Uterus (tissue), 4 donors: ENCODE results near the gene SLC30A7. TPM values are rescaled to one million over a fixed set of nuclear protein-coding genes. Genes with fewer than 3 reads are reported as not detected.
A peak's percentile ranks its signal among the peaks of the same experiment; 100 is the strongest.

Experiments
- DNase-seq, 2 donors: peaks; one replicate each; pipeline ENCODE4 v3.0.0-alpha.2; 2019 to 2020
- H3K27ac ChIP-seq, 2 donors: fragments of 200-600 bp; sonication (generic); 1 replicate in 1 of 2; 2 replicates in 1 of 2; pipeline ENCODE4 v1.5.1; 2016 to 2018
- H3K27me3 ChIP-seq, 2 donors: fragments of 200-600 bp; sonication (generic); one replicate each; pipeline ENCODE4 v1.5.1; 2018 to 2019; ENCODE audit warnings: control low read depth in 1 of 2
- H3K36me3 ChIP-seq, 2 donors: fragments of 200-600 bp; sonication (generic); one replicate each; pipeline ENCODE4 v1.5.1; 2019; ENCODE audit warnings: control low read depth in 1 of 2
- H3K4me1 ChIP-seq, 2 donors: fragments of 200-600 bp; sonication (generic); one replicate each; pipeline ENCODE4 v1.5.1; 2018 to 2019; ENCODE audit warnings: control low read depth in 1 of 2
- H3K4me3 ChIP-seq, 2 donors: fragments of 200-600 bp; sonication (generic); 1 replicate in 1 of 2; 2 replicates in 1 of 2; pipeline ENCODE4 v1.5.1; 2018 to 2019; ENCODE audit warnings: mild to moderate bottlenecking in 1 of 2
- H3K9me3 ChIP-seq, 2 donors: fragments of 200-600 bp; sonication (generic); one replicate each; pipeline ENCODE4 v1.5.1; 2019; ENCODE audit warnings: control low read depth in 1 of 2
- POLR2A ChIP-seq, 2 donors: fragments of 450-650 bp; IDR thresholded peaks; one replicate each; pipeline ENCODE4 v1.6.1; 2016; ENCODE audit warnings: antibody characterized with exemption in 2 of 2, mild to moderate bottlenecking in 1 of 2, moderate library complexity in 1 of 2
- intact Hi-C: fragments of 100-400 bp; cut with DNase I; formaldehyde crosslinking; loops from one replicate; pipeline ENCODE4 v1.15.1; 2023; ENCODE audit warnings: low total_unique reads
- total RNA-seq, 4 donors: library from RNA; depleted of rRNA in 3 of 4; stranded (reverse); fragments of >200 nt in 3 of 4; gene quantifications; one replicate each; pipeline versions ENCODE4 v1.1.0 to v1.2.4, GENCODE V29; 2014 to 2023
- TF ChIP-seq, protein P1 (sequence below), 4 experiments: fragments of 200-600 bp in 2 of 4; fragments of 450-650 bp in 2 of 4; sonication (generic) in 2 of 4; IDR thresholded peaks; one replicate each; pipeline ENCODE4 v1.5.1; 2016 to 2019; ENCODE audit warnings: antibody characterized with exemption in 4 of 4, mild to moderate bottlenecking in 2 of 4, moderate library complexity in 1 of 4
- donor health status: DM: yes; HTN: yes; CAD: no.

SLC30A7 gene
- total RNA-seq, 4 donors from 2014 or later, result 15.1 to 53.0 (median 22.8) TPM

DNA sequence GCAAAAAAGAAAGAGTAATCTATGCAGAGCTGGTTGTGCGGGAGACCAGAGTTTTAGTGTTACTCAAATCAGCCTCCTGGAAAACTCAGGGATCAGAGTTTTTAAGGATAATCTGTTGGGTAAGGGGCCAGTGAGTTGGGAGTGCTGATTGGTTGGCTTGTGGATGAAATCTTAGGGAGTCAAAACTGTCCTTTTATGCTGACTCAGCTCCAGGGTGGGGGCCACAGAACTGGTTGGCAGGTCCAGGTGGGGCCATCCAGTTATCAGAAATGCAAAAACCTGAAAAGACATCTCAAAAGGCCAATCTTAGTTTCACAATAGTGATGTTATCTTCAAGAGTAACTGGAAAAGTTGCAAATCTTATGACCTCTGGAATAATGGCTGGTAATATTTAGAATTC, 4.5 kb upstream of the SLC30A7 start:
- peaks cover 0 to 4% of the 10 kb centered on the region in 2 donors for H3K4me1 ChIP-seq
- no peak overlapping the region for H3K27ac ChIP-seq
- H3K36me3 ChIP-seq, result no peaks in the 10 kb centered on the region
- no peak for DNase-seq
- H3K4me3 ChIP-seq, result no peak overlapping the region
- H3K27me3 ChIP-seq, result no peaks in the 10 kb centered on the region
- no peaks in the 10 kb centered on the region for H3K9me3 ChIP-seq
- intact Hi-C loops, result no loop called here
- TF ChIP-seq, protein P1, sequence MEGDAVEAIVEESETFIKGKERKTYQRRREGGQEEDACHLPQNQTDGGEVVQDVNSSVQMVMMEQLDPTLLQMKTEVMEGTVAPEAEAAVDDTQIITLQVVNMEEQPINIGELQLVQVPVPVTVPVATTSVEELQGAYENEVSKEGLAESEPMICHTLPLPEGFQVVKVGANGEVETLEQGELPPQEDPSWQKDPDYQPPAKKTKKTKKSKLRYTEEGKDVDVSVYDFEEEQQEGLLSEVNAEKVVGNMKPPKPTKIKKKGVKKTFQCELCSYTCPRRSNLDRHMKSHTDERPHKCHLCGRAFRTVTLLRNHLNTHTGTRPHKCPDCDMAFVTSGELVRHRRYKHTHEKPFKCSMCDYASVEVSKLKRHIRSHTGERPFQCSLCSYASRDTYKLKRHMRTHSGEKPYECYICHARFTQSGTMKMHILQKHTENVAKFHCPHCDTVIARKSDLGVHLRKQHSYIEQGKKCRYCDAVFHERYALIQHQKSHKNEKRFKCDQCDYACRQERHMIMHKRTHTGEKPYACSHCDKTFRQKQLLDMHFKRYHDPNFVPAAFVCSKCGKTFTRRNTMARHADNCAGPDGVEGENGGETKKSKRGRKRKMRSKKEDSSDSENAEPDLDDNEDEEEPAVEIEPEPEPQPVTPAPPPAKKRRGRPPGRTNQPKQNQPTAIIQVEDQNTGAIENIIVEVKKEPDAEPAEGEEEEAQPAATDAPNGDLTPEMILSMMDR (IDR thresholded peaks at IDR 0.05), result no peak

DNA sequence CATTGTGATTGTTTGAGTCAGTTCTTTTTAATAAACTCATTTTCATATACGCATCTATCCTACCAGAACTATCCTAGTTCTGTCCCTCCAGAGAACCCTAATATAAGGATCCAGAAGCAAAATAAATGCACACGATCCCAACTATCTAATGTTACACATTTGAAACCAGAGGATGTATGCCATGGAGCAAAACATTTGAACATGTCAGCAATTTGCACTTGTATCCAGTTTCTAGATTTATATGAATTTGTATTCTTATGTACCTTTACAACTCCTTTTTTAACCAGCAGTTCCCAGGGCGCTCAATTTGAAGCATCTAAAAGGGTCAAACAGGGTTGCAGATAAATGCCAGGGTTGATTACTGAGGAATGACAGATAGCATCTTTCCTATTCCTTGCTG, 3.3 kb upstream of the SLC30A7 start:
- no peaks in the 10 kb centered on the region for H3K36me3 ChIP-seq
- intact Hi-C loops, result no loop called here
- H3K4me3 ChIP-seq, result no peak overlapping the region
- peaks cover 0 to 4% of the 10 kb centered on the region in 2 donors for H3K4me1 ChIP-seq
- TF ChIP-seq, protein P1 (IDR thresholded peaks at IDR 0.05), result no peak
- no peak for TF ChIP-seq POLR2A (IDR thresholded peaks at IDR 0.05)
- H3K27ac ChIP-seq, result no peak overlapping the region
- no peaks in the 10 kb centered on the region for H3K27me3 ChIP-seq
- no peak for DNase-seq
- H3K9me3 ChIP-seq, result no peaks in the 10 kb centered on the region

DNA sequence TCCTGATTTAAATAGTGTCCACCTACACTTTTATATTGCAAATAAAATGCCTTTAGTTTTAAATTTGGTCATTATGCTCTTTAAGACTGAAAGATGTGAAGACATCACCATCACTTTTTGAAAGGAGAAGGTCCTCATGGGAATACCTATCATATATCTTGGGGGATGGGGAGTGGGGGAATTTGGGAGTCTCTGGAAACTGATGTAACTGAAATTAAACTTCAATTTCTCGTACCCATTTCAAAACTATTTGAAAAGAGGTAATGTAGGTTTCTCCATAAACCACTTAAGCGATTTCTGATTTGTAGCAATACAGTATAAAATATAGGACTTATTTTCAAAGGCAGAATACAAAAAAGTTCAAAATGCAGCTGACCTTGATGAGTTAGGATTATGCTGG, 2.2 kb upstream of the SLC30A7 start:
- H3K36me3 ChIP-seq, result no peaks in the 10 kb centered on the region
- peak overlapping the region in 1 of 2 donors; percentile 84 for H3K4me3 ChIP-seq
- H3K27ac ChIP-seq, result peak overlapping the region in 1 of 2 donors; percentile 93
- intact Hi-C loops, result no loop called here
- no peaks in the 10 kb centered on the region for H3K27me3 ChIP-seq
- TF ChIP-seq, protein P1 (IDR thresholded peaks at IDR 0.05), result no peak
- no peak for TF ChIP-seq POLR2A (IDR thresholded peaks at IDR 0.05)
- DNase-seq, result no peak
- peaks cover 0 to 4% of the 10 kb centered on the region in 2 donors for H3K4me1 ChIP-seq
- H3K9me3 ChIP-seq, result no peaks in the 10 kb centered on the region

DNA sequence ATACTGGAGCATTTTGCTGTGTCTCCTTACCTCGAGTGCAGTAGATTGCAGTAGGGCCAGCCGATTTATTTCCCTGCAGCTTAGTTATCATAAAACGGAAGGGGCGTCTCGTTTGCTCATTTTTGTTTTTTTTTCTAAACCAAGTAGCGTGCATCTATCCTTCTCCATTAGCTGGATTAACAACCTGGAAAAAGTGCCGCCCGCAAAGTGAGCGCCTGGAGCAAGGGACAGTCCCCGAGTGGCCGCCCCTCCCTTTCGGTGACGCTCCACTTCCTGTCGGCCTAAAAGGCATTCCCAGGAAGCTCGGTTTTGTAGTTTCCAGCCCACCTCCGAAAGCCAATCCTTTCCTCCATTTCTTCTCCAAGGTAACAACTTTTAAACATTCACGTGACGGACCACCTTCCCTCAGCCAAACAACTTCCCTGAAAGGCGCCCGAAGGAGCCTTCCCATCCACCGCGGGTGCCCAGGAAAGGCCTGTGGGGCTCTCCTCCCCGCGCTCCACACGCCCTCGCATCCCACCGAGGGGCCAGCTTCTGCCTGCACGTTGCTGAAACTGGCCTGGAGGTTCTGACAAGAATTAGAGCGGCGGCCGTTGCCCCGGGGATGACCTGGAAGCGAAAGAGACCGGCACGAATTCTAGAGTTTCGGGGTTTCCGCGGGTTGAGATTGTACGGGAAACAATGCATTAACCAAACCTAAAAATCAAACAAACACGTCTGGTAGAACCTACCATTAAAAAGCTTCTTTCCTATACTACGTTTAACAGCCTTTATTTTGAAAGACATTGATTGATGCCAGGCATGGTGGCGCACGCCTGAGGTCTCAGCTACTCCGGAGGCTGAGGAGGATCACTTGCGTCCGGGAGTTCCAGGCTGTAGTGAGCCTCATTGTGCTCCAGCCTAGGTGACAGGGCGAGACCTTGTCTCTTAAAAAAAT, 1.0 kb upstream of the SLC30A7 start, which contains the start of gene EXTL2:
Gene EXTL2, minus strand, starts transcription at position 240 of the 937 bp plus-strand sequence. CDS start 6,085 bp downstream, outside the sequence.
- peaks cover 0 to 4% of the 10 kb centered on the region in 2 donors for H3K4me1 ChIP-seq
- peak within 1 kb of the TSS; percentile 90 to 93 for H3K27ac ChIP-seq
- peak; percentile 77 to 82 for DNase-seq
- peak within 1 kb of the TSS; percentile 70 to 84 for H3K4me3 ChIP-seq
- H3K27me3 ChIP-seq, result no peaks in the 10 kb centered on the region
- H3K9me3 ChIP-seq, result no peaks in the 10 kb centered on the region
- TF ChIP-seq, protein P1 (IDR thresholded peaks at IDR 0.05), result no peak
- peak in 1 of 2 donors; percentile 34 for TF ChIP-seq POLR2A (IDR thresholded peaks at IDR 0.05)
- intact Hi-C loops, result no loop called here
- H3K36me3 ChIP-seq, result no peaks in the 10 kb centered on the region

DNA sequence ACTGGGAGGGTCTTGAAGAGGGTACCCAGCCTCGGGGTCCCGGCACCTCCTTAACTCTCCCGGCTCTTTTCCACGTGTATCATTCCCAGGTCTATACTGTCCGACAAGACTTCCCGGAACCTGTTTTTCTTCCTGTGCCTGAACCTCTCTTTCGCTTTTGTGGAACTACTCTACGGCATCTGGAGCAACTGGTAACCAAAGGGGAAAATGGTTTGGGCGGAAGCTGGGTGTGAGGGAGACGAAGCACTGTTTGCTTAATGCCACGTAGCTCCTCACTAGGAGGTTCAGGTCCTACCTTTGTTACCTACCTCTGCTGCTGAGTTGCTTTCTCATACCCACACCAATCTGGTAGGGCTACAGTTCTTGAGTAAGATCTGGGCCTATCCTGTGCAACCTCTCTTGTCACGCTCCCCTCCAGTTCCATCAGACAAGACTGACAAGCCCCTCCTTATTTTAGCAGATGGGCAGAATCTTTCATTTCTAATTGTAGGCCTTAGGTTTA, 642 bp downstream of the SLC30A7 start:
- H3K36me3 ChIP-seq, result no peaks in the 10 kb centered on the region
- H3K4me1 ChIP-seq, result peaks cover 0 to 4% of the 10 kb centered on the region in 2 donors
- no peaks in the 10 kb centered on the region for H3K9me3 ChIP-seq
- peak overlapping the region; percentile 70 to 84 for H3K4me3 ChIP-seq
- intact Hi-C loops, result no loop called here
- H3K27me3 ChIP-seq, result no peaks in the 10 kb centered on the region
- DNase-seq, result no peak
- peak overlapping the region; percentile 90 to 93 for H3K27ac ChIP-seq
- no peak for TF ChIP-seq POLR2A (IDR thresholded peaks at IDR 0.05)
- TF ChIP-seq, protein P1 (IDR thresholded peaks at IDR 0.05), result no peak
